RWPE1 (cell line): ENCODE results near the gene BRS3.

Experiments used
- CTCF ChIA-PET: fragments of 350-600 bp; sonication (Branson Sonifier 250); formaldehyde crosslinking; extraction: SDS; loops from one replicate; lab custom pipeline; 2021; lab: Yijun Ruan, JAX
- POLR2A ChIA-PET: fragments of 400-600 bp; formaldehyde crosslinking; extraction: SDS; loops from one replicate; lab custom pipeline; 2020; ENCODE audit warnings: antibody characterized with exemption; ENCODE audit not compliant: low non-redundant PET; lab: Yijun Ruan, JAX
- DNase-seq: peaks from one replicate; pipeline ENCODE4 v3.0.0; 2012; ENCODE audit warnings: low spot score
- H3K27ac ChIP-seq: fragments of 450-650 bp; 2 replicates; pipeline ENCODE4 v1.5.1; 2017
- CTCF ChIP-seq: fragments of 450-650 bp; conservative IDR thresholded peaks from 2 replicates; pipeline ENCODE4 v1.5.1; 2017; ENCODE audit warnings: low read depth, mild to moderate bottlenecking

BRS3 gene

DNA sequence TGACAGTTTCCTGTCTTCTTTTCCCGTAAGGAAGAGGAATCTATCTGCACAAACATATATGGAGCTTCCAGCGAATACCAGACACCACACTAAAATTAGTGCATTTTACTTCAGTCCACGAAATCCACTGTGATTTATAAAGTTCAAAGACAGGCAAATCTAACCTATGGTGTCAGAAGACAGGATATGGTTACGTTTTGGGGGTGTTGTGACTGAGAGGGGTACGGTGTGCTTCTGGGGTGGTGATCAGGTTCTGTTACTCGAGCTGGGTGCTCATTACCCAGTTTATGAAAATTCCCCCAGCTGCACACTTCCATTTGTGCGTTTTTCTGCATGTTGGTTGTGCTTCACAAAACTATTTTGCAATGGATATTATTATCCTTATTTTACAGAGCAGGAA is 54.5 kb downstream of the BRS3 start:
- no peak for DNase-seq
- TF ChIP-seq CTCF, result no peak
- H3K27ac ChIP-seq, result no peak overlapping the region
- ChIA-PET POLR2A (no interaction called here), CTCF (no interaction called here)
